ENCODE results near the gene WDR81. TPM values are rescaled to one million over a fixed set of nuclear protein-coding genes. Genes with fewer than 3 reads are reported as not detected.
A peak's percentile ranks its signal among the peaks of the same experiment; 100 is the strongest.

Gene WDR81
- total RNA-seq, 1 donor, result 47.8 TPM

- peaks cover 48% of the 10 kb centered on the region for H4K20me1 ChIP-seq (ENCODE audit: insufficient read depth, low read length)
- no peak for TF ChIP-seq CTCF (IDR thresholded peaks at IDR 0.05; ENCODE audit: extremely low read depth, low read depth, low read length)
- no peaks in the 10 kb centered on the region for H3K9me3 ChIP-seq (ENCODE audit: low read depth, low read length)
- peak overlapping the region; percentile 98 for H3K4me2 ChIP-seq (ENCODE audit: insufficient read depth, low read length)
- H3K4me1 ChIP-seq (ENCODE audit: insufficient read depth, low read length), result peaks cover 49% of the 10 kb centered on the region
- peaks cover 30% of the 10 kb centered on the region for H3K36me3 ChIP-seq (ENCODE audit: insufficient read depth, low read length)
- H3K79me2 ChIP-seq (ENCODE audit: insufficient read depth, low read length), result peaks cover 42% of the 10 kb centered on the region
- H2AFZ ChIP-seq (ENCODE audit: low read length), result no peak overlapping the region
- H3K27ac ChIP-seq (ENCODE audit: low read depth, low read length), result peak overlapping the region; percentile 71
- peak overlapping the region; percentile 93 for H3K4me3 ChIP-seq (ENCODE audit: insufficient read depth, low read length)
- no peaks in the 10 kb centered on the region for H3K27me3 ChIP-seq (ENCODE audit: insufficient read depth, low read length)
- DNase-seq (ENCODE audit: insufficient read length, low spot score, missing footprints), result peak; percentile 76
These were observed 11.2 kb upstream of the WDR81 start for GRCh38 chr17:1713160-1713877.

GRCh38 chr17:1713878-1714426, 10.6 kb upstream of the WDR81 start:
- H2AFZ ChIP-seq (ENCODE audit: low read length), result no peak overlapping the region
- peaks cover 30% of the 10 kb centered on the region for H3K36me3 ChIP-seq (ENCODE audit: insufficient read depth, low read length)
- H3K4me1 ChIP-seq (ENCODE audit: insufficient read depth, low read length), result peaks cover 52% of the 10 kb centered on the region
- peak overlapping the region; percentile 71 for H3K27ac ChIP-seq (ENCODE audit: low read depth, low read length)
- no peaks in the 10 kb centered on the region for H3K9me3 ChIP-seq (ENCODE audit: low read depth, low read length)
- no peaks in the 10 kb centered on the region for H3K27me3 ChIP-seq (ENCODE audit: insufficient read depth, low read length)
- H3K4me2 ChIP-seq (ENCODE audit: insufficient read depth, low read length), result peak overlapping the region; percentile 98
- H3K79me2 ChIP-seq (ENCODE audit: insufficient read depth, low read length), result peaks cover 42% of the 10 kb centered on the region
- peaks cover 48% of the 10 kb centered on the region for H4K20me1 ChIP-seq (ENCODE audit: insufficient read depth, low read length)
- H3K4me3 ChIP-seq (ENCODE audit: insufficient read depth, low read length), result peak overlapping the region; percentile 93
- DNase-seq (ENCODE audit: insufficient read length, low spot score, missing footprints), result peak; percentile 73
- TF ChIP-seq CTCF (IDR thresholded peaks at IDR 0.05; ENCODE audit: extremely low read depth, low read depth, low read length), result peak; percentile 34

- Histone ChIP-seq H2AFZ (ENCODE audit: low read length) (no peak overlapping the region), H3K27ac (ENCODE audit: low read depth, low read length) (peak overlapping the region; percentile 90), H3K9me3 (ENCODE audit: low read depth, low read length) (no peaks in the 10 kb centered on the region), H4K20me1 (ENCODE audit: insufficient read depth, low read length) (peaks cover 48% of the 10 kb centered on the region), H3K4me2 (ENCODE audit: insufficient read depth, low read length) (peak overlapping the region; percentile 98), H3K27me3 (ENCODE audit: insufficient read depth, low read length) (no peaks in the 10 kb centered on the region), H3K4me1 (ENCODE audit: insufficient read depth, low read length) (peaks cover 52% of the 10 kb centered on the region), H3K4me3 (ENCODE audit: insufficient read depth, low read length) (peak overlapping the region; percentile 93), H3K79me2 (ENCODE audit: insufficient read depth, low read length) (peaks cover 42% of the 10 kb centered on the region), H3K36me3 (ENCODE audit: insufficient read depth, low read length) (peaks cover 30% of the 10 kb centered on the region)
- peak; percentile 98 for DNase-seq (ENCODE audit: insufficient read length, low spot score, missing footprints)
- no peak for TF ChIP-seq CTCF (IDR thresholded peaks at IDR 0.05; ENCODE audit: extremely low read depth, low read depth, low read length)
These were observed 10.0 kb upstream of the WDR81 start for GRCh38 chr17:1714427-1714979.

Data from osteoblast (primary cell).